ENCODE results near the gene TES.

The TES gene

GRCh38 chr7:116225860-116226259 is 15.5 kb downstream of the TES start:
- H3K4me3 ChIP-seq (replicated peaks; ENCODE audit: insufficient read depth, low read length), result no peak overlapping the region
- H3K27ac ChIP-seq (replicated peaks), result no peak overlapping the region
- no peaks in the 10 kb centered on the region for H3K27me3 ChIP-seq (ENCODE audit: insufficient read depth, poor library complexity, severe bottlenecking)
- TF ChIP-seq POLR2AphosphoS5 (IDR thresholded peaks at IDR 0.05; ENCODE audit: low read depth) (no peak), GABPA (IDR thresholded peaks at IDR 0.05; ENCODE audit: low read depth) (no peak), SPI1 (IDR thresholded peaks at IDR 0.05; ENCODE audit: borderline replicate concordance, low read depth) (no peak), CTCF (IDR thresholded peaks at IDR 0.05; ENCODE audit: insufficient read depth, low read length) (no peak)
- TF ChIP-seq, protein P1, sequence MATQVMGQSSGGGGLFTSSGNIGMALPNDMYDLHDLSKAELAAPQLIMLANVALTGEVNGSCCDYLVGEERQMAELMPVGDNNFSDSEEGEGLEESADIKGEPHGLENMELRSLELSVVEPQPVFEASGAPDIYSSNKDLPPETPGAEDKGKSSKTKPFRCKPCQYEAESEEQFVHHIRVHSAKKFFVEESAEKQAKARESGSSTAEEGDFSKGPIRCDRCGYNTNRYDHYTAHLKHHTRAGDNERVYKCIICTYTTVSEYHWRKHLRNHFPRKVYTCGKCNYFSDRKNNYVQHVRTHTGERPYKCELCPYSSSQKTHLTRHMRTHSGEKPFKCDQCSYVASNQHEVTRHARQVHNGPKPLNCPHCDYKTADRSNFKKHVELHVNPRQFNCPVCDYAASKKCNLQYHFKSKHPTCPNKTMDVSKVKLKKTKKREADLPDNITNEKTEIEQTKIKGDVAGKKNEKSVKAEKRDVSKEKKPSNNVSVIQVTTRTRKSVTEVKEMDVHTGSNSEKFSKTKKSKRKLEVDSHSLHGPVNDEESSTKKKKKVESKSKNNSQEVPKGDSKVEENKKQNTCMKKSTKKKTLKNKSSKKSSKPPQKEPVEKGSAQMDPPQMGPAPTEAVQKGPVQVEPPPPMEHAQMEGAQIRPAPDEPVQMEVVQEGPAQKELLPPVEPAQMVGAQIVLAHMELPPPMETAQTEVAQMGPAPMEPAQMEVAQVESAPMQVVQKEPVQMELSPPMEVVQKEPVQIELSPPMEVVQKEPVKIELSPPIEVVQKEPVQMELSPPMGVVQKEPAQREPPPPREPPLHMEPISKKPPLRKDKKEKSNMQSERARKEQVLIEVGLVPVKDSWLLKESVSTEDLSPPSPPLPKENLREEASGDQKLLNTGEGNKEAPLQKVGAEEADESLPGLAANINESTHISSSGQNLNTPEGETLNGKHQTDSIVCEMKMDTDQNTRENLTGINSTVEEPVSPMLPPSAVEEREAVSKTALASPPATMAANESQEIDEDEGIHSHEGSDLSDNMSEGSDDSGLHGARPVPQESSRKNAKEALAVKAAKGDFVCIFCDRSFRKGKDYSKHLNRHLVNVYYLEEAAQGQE (IDR thresholded peaks at IDR 0.05; ENCODE audit: insufficient replicate concordance, low read depth), result no peak
- DNase-seq (ENCODE audit: low read depth in 1 of 2, low spot score in 1 of 2), result no peak

DNA sequence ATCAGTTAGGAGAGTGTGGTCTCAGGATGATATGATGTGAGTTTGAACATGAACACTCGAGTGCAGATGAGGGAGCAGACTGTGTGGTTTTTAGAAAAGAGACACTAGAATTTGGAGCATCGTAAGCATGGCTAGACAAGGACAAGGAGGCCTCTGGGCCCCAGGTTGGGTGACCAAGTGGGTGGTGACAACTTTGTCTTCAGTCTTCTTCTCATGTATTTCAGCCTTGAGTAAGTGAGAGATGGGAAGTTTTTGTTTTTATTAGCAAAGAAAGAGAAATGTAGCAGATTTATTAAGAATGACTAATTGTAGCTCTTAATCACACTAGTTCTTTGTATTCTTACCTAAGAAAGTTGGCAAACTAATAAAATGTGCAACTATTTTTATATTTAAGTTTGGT is 16.3 kb downstream of the TES start:
- Histone ChIP-seq H3K4me3 (replicated peaks; ENCODE audit: insufficient read depth, low read length) (no peak overlapping the region), H3K27ac (replicated peaks) (no peak overlapping the region), H3K27me3 (ENCODE audit: insufficient read depth, poor library complexity, severe bottlenecking) (no peaks in the 10 kb centered on the region)
- TF ChIP-seq SPI1 (IDR thresholded peaks at IDR 0.05; ENCODE audit: borderline replicate concordance, low read depth) (no peak), GABPA (IDR thresholded peaks at IDR 0.05; ENCODE audit: low read depth) (no peak), CTCF (IDR thresholded peaks at IDR 0.05; ENCODE audit: insufficient read depth, low read length) (no peak), POLR2AphosphoS5 (IDR thresholded peaks at IDR 0.05; ENCODE audit: low read depth) (no peak)
- TF ChIP-seq, protein P1 (IDR thresholded peaks at IDR 0.05; ENCODE audit: insufficient replicate concordance, low read depth), result no peak
- no peak for DNase-seq (ENCODE audit: low read depth in 1 of 2, low spot score in 1 of 2)

DNA sequence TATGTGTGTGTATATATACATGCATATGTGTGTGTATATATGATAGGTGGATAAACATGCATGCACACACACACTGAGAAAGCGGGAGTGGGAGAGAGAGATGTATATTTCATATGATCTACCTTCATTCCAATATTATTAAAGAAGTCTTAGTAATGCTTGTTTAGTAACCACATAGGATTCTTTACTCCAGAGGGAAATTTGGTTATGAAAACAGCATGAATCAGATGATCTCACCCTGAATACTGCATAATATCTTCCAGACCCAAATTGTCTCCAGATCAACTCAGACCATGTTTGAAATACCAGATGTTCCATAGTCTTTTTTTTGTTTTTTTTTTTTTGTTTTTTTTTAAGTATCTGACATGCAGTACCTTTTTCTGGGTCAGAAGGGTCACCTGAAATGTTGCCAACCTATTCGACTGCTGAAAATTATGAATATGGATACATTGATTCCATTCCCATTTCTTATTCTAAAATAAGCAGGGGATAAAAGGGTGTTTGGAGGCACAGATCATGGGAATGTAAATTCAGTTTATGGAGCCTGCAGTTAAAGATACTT is 17.4 kb downstream of the TES start:
- Histone ChIP-seq H3K27ac (replicated peaks) (no peak overlapping the region), H3K27me3 (ENCODE audit: insufficient read depth, poor library complexity, severe bottlenecking) (no peaks in the 10 kb centered on the region), H3K4me3 (replicated peaks; ENCODE audit: insufficient read depth, low read length) (no peak overlapping the region)
- TF ChIP-seq POLR2AphosphoS5 (IDR thresholded peaks at IDR 0.05; ENCODE audit: low read depth) (no peak), CTCF (IDR thresholded peaks at IDR 0.05; ENCODE audit: insufficient read depth, low read length) (no peak), SPI1 (IDR thresholded peaks at IDR 0.05; ENCODE audit: borderline replicate concordance, low read depth) (no peak), GABPA (IDR thresholded peaks at IDR 0.05; ENCODE audit: low read depth) (no peak)
- TF ChIP-seq, protein P1 (IDR thresholded peaks at IDR 0.05; ENCODE audit: insufficient replicate concordance, low read depth), result no peak
- no peak for DNase-seq (ENCODE audit: low read depth in 1 of 2, low spot score in 1 of 2)
